Esophagus squamous epithelium (tissue), 5 donors: ENCODE data around the gene DIABLO. TPM values are rescaled to one million over a fixed set of nuclear protein-coding genes. Genes with fewer than 3 reads are reported as not detected.

ENCODE experiments used
- DNase-seq: peaks from one replicate; lab custom pipeline; 2025; lab: John Stamatoyannopoulos, UW
- H3K27ac ChIP-seq, 4 donors: fragments of 200-600 bp; sonication (generic); one replicate each; pipeline ENCODE4 v1.5.1; 2016 to 2019; ENCODE audit warnings: mild to moderate bottlenecking in 1 of 4
- H3K27me3 ChIP-seq, 4 donors: fragments of 200-600 bp; sonication (generic); 1 replicate in 3 of 4; 2 replicates in 1 of 4; pipeline versions ENCODE4 v1.5.1 to v1.6.0; 2017 to 2021; ENCODE audit warnings: antibody characterized with exemption in 1 of 4
- H3K36me3 ChIP-seq, 3 donors: fragments of 200-600 bp; sonication (generic); one replicate each; pipeline ENCODE4 v1.5.1; 2016 to 2019
- H3K4me1 ChIP-seq, 3 donors: fragments of 200-600 bp; sonication (generic); one replicate each; pipeline ENCODE4 v1.5.1; 2017 to 2019
- H3K4me3 ChIP-seq, 4 donors: fragments of 200-600 bp; sonication (generic); 1 replicate in 3 of 4; 2 replicates in 1 of 4; pipeline ENCODE4 v1.5.1; 2016 to 2019; ENCODE audit warnings: mild to moderate bottlenecking in 2 of 4, moderate library complexity in 1 of 4
- H3K9me3 ChIP-seq, 3 donors: fragments of 200-600 bp; sonication (generic); one replicate each; pipeline ENCODE4 v1.5.1; 2016 to 2019
- POLR2A ChIP-seq, 4 donors: fragments of 450-650 bp; IDR thresholded peaks; one replicate each; pipeline ENCODE4 v1.6.1; 2017; ENCODE audit warnings: antibody characterized with exemption in 4 of 4, mild to moderate bottlenecking in 4 of 4, moderate library complexity in 3 of 4
- WGBS, 2 donors: methylation state at CpG; one replicate each; pipeline ENCODE4 v1.1.5; 2018; 5-methylcytosine and 5-hydroxymethylcytosine counted together
- intact Hi-C: fragments of 100-400 bp; cut with DNase I; formaldehyde crosslinking; loops from one replicate; pipeline ENCODE4 v1.15.0; 2022
- small RNA-seq, 4 donors: library from RNA; depleted of rRNA; stranded (forward); fragments of <200 nt; gene quantifications; one replicate each; pipeline ENCODE3, GENCODE V24; 2016
- total RNA-seq, 4 donors: library from RNA; depleted of rRNA; stranded (reverse); fragments of >200 nt; gene quantifications; one replicate each; pipeline ENCODE4 v1.1.0, GENCODE V29; 2016
- TF ChIP-seq, protein P1 (sequence below), 6 experiments: fragments of 450-650 bp in 4 of 6; fragments of 200-600 bp in 2 of 6; sonication (generic) in 2 of 6; IDR thresholded peaks; one replicate each; pipeline ENCODE4 v1.5.1; 2016 to 2019; ENCODE audit warnings: antibody characterized with exemption in 6 of 6, mild to moderate bottlenecking in 4 of 6, moderate library complexity in 4 of 6
- donor health status: DM: yes; HTN: yes; CAD: no.

DIABLO gene
- total RNA-seq, 4 donors from 2014 or later, result 21.6 to 50.0 (median 41.3) TPM

DNA sequence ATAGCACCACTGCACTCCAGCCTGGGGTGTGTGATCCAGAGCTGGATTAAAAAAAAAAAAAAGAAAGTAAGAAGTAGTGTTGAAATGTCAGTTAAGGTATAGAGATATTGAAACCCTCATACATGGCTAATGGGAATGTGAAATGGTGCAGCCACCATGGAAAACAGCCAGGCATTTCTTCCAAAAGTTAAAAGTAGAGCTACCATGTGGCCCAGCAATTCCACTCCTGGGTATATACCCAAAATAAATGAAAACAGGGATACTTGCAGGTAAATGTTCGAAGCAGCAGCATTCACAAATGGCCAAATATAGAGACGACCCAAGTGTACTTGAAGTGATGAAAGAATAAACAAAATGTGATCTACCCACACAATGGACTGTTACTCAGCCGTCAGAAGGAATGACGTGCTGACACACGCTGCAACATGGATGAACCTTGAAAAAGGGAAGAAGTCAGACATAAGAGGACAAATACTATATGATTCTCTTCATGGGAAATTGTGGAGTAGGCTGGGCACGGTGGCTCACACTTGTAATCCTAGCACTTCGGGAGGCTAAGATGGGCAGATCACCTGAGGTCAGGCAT, 67.1 kb downstream of the DIABLO start:
- WGBS, 2 donors, result 36 to 38% methylated on average over 7 of the region's 7 CpGs
- Histone ChIP-seq H3K4me1 (no peaks in the 10 kb centered on the region), H3K9me3 (no peaks in the 10 kb centered on the region), H3K27me3 (no peaks in the 10 kb centered on the region), H3K4me3 (no peak overlapping the region), H3K36me3 (no peaks in the 10 kb centered on the region), H3K27ac (no peak overlapping the region)
- no peak for TF ChIP-seq POLR2A (IDR thresholded peaks at IDR 0.05)
- TF ChIP-seq, protein P1, sequence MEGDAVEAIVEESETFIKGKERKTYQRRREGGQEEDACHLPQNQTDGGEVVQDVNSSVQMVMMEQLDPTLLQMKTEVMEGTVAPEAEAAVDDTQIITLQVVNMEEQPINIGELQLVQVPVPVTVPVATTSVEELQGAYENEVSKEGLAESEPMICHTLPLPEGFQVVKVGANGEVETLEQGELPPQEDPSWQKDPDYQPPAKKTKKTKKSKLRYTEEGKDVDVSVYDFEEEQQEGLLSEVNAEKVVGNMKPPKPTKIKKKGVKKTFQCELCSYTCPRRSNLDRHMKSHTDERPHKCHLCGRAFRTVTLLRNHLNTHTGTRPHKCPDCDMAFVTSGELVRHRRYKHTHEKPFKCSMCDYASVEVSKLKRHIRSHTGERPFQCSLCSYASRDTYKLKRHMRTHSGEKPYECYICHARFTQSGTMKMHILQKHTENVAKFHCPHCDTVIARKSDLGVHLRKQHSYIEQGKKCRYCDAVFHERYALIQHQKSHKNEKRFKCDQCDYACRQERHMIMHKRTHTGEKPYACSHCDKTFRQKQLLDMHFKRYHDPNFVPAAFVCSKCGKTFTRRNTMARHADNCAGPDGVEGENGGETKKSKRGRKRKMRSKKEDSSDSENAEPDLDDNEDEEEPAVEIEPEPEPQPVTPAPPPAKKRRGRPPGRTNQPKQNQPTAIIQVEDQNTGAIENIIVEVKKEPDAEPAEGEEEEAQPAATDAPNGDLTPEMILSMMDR (IDR thresholded peaks at IDR 0.05), result no peak
- intact Hi-C loops, result no loop called here
- no peak for DNase-seq

Small RNA genes lying within 50 kb of the gene (small RNA-seq; reads per million reads assigned to genes)
- 0 to 0.27 (median 0.16) reads per million in 4 donors for gene DIABLO

Other genes with a start within 250 kb of the DIABLO start
- gene BCL7A, start 204.2 kb downstream of the DIABLO start, total RNA-seq, result 1 to 10 TPM; 2.5 to 8.6 (median 5.1) TPM
- 10 to 100 TPM in 3 of 4 donors, 1 to 10 TPM in 1; 9.6 to 20.0 (median 11.4) TPM for gene MLXIP, start 147.3 kb downstream of the DIABLO start, total RNA-seq
- not detected for gene IL31, start 51.8 kb downstream of the DIABLO start, total RNA-seq
- under 1 TPM in 2 of 4 donors, not detected in 2; 0.59 to 0.70 TPM for gene LRRC43, start 42.9 kb downstream of the DIABLO start, total RNA-seq
- 1 to 10 TPM in 1 of 4 donors, under 1 TPM in 3; 0.35 to 1.1 (median 0.47) TPM for gene B3GNT4, start 22.3 kb downstream of the DIABLO start, total RNA-seq
- gene VPS33A, start 40.4 kb upstream of the DIABLO start, total RNA-seq, result 10 to 100 TPM; 11.5 to 16.7 (median 12.6) TPM
- 100 to 1,000 TPM in 3 of 4 donors, 10 to 100 TPM in 1; 78.7 to 147 (median 118) TPM for gene CLIP1, start 196.6 kb upstream of the DIABLO start, total RNA-seq